Activated gamma-delta T cell (primary cell): Measurements from ENCODE around the gene PARVB.

ENCODE experiments used
- DNase-seq: peaks from one replicate; lab custom pipeline; 2025; lab: John Stamatoyannopoulos, UW

The PARVB gene

DNA sequence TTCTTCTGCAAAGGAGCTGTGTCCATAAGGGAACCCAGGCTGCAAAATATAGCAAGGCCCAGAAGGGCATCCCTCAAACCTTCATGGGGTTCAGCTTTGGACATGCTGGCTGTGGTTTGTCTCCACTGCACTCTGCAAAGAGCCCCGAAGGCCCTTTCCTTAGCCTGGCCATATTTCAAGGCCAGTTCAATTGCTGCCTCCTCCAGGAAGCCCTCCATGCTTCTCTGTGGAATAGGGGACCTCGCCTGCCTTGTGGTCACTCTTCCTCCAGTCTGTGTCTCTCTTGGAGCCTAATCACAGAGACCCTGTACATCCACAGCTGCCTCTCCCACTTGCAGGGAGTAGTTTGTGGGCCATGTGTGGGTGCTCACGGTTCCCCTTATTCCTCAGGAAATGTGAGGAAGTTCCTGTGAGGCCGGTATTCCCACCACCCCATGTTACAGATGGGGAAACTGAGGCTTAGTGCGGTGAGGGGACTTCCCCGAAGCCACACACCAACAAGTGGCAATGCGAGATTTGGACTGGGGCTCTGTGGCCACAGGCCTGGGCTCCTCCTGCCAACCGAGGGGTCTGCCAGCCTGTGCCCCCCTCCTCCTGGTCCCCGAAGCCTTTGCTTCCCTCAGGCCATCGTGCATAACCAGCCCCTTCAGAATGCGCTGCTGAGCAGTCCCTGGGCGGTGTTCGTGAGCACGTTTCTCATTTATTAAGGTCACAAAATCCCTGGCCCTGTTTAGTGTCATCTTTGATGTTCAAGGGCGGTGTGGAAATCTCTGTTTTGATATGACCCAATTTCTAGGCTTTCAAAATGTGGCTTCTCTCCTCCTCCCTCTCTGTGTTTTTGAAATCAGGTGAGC, 65.8 kb downstream of the PARVB start:
- no peak for DNase-seq

DNA sequence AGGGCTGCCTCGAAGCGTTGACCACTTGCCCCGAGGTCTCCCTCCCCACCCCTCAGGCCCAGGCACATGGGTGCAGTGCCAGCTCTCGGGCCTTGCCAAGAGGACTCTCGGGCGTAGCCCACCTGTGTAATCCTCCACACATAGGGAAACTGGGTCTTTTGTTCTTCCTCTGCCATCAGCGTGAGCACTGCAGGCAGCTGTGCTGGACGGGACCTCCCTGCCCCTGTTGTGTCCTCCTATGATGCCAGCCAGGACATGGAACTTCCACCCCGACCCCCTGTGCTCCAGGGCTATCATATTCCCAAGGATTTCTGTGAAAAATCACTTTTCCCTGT, 66.4 kb downstream of the PARVB start:
- DNase-seq = no peak

DNA sequence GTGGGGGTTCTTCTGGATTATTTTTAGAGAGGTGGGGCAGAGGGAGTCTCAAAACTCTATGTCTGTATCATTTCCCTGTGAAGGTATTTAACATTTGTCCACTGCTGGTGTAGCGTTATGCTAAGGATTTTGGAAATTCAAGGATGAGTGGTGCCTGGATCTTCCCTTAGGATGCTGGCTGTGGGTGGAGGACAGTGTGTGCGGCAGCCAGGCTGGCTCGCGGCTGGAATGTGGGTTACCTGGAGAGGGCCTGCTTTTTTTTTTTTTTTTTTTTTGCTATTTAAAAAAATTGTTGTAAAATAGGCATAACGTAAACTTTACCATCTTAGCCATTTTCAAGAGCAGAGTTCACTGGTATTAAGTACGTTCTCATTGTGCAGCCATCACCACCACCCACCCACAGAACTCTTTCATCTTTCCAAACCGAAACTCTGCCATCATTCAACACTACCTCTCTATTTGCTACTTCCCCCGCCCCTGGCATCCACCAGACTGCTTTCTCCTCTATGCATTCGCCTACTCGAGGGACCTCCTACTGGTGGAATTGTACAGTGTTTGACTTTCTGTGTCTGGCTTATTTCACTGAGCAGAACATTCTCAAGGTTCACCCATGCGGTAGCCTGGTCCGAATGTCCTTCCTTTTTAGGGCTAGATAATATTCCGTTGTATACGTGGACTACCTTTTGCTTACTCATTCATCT, 67.1 kb downstream of the PARVB start:
- no peak for DNase-seq

GRCh38 chr22:44091751-44092150, 67.6 kb downstream of the PARVB start:
- no peak for DNase-seq

GRCh38 chr22:44092636-44093220, 68.6 kb downstream of the PARVB start:
- DNase-seq = no peak

GRCh38 chr22:44093791-44094190, 69.7 kb downstream of the PARVB start:
- no peak for DNase-seq

DNA sequence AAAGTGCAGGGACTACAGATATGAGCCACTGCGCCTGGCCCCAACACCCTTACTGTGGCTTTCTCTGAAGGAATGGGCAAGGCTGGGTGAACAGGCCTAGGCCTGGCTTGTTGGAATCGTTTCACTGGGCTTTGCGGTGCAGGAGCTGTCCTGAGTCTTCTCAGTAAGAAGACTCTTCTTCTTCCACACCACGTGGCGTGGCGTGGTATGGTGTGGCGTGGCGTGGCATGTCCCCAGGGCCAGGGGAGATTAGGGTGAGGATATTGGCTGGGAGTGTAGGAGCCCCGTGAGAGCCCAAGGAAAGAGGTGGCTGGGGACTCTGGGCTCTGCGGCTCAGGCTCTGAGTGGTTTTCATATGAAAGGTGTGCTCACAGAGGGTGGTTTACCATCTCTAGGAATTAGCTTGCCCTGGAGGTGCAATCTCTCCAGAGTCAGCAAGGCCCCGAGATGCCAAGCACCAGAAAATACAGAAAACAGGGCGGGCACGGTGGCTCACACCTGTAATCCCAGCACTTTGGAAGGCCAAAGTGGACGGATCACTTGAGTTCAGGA, 70.7 kb downstream of the PARVB start:
- no peak for DNase-seq

GRCh38 chr22:44096736-44097135, 72.6 kb downstream of the PARVB start:
- DNase-seq = no peak

DNA sequence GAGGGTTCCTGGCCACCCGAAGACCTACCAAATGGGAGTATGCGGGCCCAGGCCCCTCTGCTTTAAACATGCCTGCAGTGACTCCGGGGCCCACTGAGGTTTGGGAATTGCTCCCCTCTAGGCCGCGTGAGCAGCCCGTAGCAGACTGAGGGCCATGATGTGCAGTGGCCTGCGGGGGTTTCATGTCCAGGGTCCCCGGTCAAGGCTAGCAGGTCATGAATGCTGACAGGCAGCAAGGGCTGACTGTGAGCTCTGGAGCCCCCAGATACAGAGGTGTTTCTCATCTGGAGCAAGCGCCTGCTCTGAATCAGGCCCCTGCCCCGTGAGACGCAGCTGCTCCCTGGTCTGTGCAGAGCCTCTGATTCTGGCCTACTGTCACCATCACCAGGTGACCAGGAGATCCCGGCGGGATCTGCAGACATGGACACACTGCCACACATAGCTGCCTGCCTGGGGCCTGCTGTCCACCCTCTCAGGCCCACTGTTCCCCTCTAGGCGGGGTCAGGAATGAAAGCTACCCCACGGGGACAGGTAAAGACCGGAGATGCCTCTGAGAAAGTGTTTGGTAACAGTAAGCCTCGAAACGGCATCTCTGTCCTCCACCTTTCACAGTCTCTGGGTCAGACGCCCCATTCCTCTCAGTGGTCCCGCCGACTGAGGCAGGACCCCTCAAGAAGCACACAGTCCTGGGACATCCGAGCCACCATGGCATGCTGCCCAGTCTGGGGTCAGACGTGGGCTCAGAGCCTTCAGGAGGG, 73.3 kb downstream of the PARVB start:
- DNase-seq = no peak

DNA sequence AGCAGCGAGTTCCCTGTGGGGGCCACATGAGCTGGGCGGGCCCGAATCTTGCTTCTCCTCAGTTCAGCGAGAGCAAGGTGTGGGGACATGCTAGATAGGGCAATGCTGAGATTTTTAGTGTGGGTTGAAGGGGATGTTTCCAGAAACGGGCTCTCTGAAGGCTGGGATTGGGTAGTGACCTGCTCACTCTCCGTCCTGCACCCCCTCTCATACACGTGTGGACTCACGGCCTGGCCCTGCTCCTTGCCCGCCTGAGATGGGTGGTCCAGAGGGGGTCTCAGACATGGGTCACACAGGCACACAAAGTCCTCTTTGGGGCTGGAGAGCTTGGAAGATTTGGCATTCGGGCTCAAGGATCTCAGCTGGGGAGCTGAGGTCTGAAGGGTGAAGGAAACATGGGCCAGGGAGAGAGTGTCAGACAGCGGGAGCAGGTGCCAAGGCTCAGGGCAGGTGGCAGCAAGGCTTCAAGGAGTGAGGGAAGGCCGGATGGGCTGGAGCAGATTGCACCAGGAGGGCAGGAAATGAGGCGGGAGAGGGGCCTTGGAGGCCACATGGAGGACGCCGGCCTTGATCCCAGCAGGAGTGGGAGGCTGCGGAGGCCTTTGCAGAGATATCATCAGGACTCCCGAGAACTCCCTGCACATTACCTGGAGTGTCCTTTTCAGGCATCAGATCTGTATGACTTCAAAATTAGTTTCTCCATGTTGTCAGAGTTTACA, 74.1 kb downstream of the PARVB start:
- no peak for DNase-seq

- no peak for DNase-seq
Measured at GRCh38 chr22:44098966-44099530, 74.9 kb downstream of the PARVB start.

DNA sequence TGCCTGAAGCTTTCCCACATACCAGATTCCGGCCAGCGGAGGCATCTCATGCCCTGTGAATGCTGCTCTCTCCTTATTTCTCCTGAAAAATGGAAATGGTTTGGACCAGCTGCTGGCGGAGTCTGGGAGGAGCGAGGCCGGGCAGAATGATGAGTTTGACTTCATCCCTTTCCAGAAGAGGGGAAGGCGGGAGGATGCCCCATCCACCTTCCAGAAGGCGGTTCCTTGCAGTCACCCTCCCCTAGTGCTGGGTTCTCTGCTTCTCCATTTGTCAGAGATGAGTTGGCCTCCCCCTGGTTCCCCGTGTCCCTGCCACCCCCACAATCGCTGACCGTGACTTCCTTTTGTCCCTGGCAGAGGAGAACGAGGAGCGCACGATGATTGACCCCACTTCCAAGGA, 75.6 kb downstream of the PARVB start:
- no peak for DNase-seq

- DNase-seq = no peak
Measured at GRCh38 chr22:44100411-44100810, 76.3 kb downstream of the PARVB start.

DNA sequence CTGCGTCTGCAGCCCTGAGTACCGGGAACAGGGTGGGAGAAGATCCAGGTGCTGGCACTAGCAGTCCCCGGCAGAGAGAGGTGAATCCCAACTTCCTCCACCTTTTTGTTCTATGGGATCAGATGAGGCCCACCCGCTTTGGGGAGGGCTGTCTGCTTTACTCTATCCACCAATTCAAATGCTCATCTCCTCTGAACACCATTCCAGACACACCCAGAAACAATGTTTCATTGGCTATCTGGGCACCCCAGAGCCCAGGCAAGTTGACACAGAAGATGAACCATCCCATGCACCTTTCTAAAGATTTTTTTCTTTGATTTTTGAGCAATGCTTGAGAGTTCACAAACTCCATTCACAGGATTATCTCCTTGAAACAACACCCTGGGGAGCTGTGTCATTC, 78.0 kb downstream of the PARVB start:
- DNase-seq = no peak

DNA sequence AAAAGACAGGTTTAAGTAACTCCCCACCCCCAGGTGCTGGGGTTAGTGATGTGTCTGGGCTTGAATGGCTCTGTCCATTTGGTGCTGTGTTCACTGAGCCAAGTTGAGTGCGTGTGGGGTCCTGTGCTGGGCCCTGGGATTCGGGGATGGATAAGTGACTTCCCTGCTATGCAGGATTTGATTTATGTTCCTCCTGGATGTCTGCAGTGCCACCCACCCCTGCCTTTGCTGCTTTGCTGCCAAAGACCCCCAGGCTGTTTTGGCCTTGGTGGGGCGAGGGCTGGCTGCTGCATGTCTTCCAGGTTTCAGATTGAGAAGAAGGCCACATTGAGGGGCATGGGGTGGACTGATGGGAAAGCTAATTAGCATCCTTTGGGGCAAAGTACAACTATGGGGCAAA, 78.8 kb downstream of the PARVB start:
- DNase-seq = no peak

DNA sequence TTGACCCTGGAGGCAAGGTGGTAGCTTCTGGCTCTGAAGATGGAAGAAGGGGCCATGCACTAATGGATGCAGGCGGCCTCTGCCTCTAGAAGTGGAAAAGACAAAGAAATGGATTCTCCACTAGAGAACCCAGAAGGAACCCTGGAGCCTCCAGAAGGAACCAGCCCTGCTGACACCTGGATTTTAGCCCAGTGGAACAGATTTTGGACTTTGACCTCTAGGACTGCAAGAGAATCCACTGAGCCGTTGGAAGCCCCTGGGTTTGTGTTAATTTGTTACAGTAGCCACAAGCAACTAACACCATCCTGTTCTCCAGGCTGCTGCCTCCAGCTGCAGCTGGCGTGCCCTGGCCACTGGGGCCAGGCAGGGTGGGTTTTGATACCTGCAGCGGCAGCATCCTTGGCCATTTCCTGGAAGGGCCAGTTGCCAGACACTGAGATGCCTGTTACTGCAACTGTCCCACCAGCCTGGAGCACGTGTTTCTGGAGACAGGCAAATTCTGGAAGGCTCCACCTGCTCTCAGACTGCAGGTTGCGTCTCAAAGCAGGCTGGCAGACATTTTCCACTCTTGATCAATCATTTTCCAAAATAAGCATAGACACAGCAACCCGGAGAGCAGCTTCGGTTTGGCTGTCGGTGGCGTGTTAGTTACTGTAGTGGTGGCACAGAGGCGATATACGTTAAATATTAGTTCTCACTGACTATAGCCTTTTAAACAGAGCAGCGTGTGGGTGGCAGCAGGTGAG, 79.8 kb downstream of the PARVB start:
- DNase-seq = no peak

- DNase-seq = no peak
Measured at GRCh38 chr22:44107340-44107739, 83.2 kb downstream of the PARVB start.

DNA sequence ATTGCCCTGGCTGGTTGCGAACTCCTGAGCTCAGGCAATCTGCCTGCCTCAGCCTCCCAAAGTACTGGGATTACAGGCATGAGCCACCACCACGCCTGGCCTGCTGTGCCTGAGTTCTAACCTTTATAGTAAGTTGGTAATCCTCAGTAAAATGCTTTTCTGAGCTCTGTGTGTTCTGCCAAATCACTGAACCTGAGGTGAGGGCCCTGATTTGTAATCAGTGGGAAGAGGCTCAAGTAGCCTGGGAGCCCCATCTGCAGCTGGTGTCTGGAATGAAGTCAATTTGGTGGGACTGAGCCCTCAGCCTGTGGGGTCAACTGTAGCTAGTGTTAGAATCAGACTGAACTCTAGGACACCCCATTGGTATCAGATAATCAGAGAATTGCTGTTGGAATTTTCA, 84.0 kb downstream of the PARVB start:
- DNase-seq = no peak

- no peak for DNase-seq
Measured at GRCh38 chr22:44108806-44109385, 84.8 kb downstream of the PARVB start.

DNA sequence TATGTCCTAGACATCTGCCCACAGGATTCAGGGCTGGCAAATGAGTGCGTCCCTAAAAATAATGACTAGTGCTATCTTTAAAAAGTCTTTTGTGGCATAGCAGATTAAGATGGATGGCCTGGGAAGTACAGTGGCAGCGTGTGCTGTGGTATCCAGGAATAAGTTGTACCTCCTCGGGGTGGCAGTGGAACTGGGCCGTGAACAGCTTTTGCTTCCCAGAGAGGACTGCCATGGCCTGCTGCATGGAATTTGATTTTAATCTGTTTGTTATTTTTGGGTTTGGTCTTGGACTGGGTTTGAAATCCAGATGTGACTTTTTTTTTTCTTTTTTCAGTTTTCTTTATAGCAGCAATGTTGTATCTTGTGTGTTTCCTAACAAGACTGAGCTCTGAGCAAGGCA, 85.3 kb downstream of the PARVB start:
- DNase-seq = no peak
